Brain pericyte (primary cell): Measurements from ENCODE around the gene APP.

Experiments
- DNase-seq: peaks from one replicate; pipeline ENCODE4 v3.0.0-alpha.2; 2012; ENCODE audit warnings: low read depth, low spot score

APP gene

GRCh38 chr21:26127073-26127814 is 43.3 kb downstream of the APP start:
- DNase-seq: no peak

- DNase-seq: no peak
These were observed 44.4 kb downstream of the APP start for GRCh38 chr21:26126168-26126553.

- no peak for DNase-seq
These were observed 45.0 kb downstream of the APP start for GRCh38 chr21:26125433-26126167.

GRCh38 chr21:26124896-26125295 is 45.7 kb downstream of the APP start:
- DNase-seq: no peak

GRCh38 chr21:26124421-26124833 is 46.1 kb downstream of the APP start:
- peak; percentile 37 for DNase-seq

GRCh38 chr21:26123012-26123411 is 47.6 kb downstream of the APP start:
- DNase-seq: no peak

- DNase-seq: no peak
These were observed 49.7 kb downstream of the APP start for GRCh38 chr21:26120828-26121227.

- no peak for DNase-seq
These were observed 50.7 kb downstream of the APP start for GRCh38 chr21:26119906-26120305.

- DNase-seq: no peak
These were observed 51.5 kb downstream of the APP start for GRCh38 chr21:26118938-26119540.

- DNase-seq: no peak
These were observed 52.6 kb downstream of the APP start for GRCh38 chr21:26117972-26118367.

GRCh38 chr21:26117324-26117971 is 53.1 kb downstream of the APP start:
- DNase-seq: no peak

GRCh38 chr21:26116456-26117011 is 54.0 kb downstream of the APP start:
- peak; percentile 41 for DNase-seq

GRCh38 chr21:26115899-26116298 is 54.7 kb downstream of the APP start:
- peak; percentile 36 for DNase-seq

- no peak for DNase-seq
These were observed 55.3 kb downstream of the APP start for GRCh38 chr21:26115305-26115704.

- DNase-seq: no peak
These were observed 57.6 kb downstream of the APP start for GRCh38 chr21:26112975-26113374.

- no peak for DNase-seq
These were observed 58.3 kb downstream of the APP start for GRCh38 chr21:26112127-26112742.

- DNase-seq: no peak
These were observed 59.9 kb downstream of the APP start for GRCh38 chr21:26110715-26111114.

GRCh38 chr21:26107429-26107828 is 63.1 kb downstream of the APP start:
- DNase-seq: no peak

- DNase-seq: no peak
These were observed 64.0 kb downstream of the APP start for GRCh38 chr21:26106562-26106961.

GRCh38 chr21:26105819-26106218 is 64.8 kb downstream of the APP start:
- DNase-seq: no peak

- DNase-seq: no peak
These were observed 70.0 kb downstream of the APP start for GRCh38 chr21:26100573-26100972.
